Mesangial cell (primary cell): ENCODE results near the gene SLC6A17. TPM values are rescaled to one million over a fixed set of nuclear protein-coding genes. Genes with fewer than 3 reads are reported as not detected.

Source experiments
- total RNA-seq: library from RNA; depleted of rRNA; stranded (reverse); fragments of >200 nt; gene quantifications from 2 replicates; pipeline ENCODE4 v1.2.3, GENCODE V29; 2015

Gene SLC6A17
- under 0.01 TPM in 2 replicates for total RNA-seq

DNA sequence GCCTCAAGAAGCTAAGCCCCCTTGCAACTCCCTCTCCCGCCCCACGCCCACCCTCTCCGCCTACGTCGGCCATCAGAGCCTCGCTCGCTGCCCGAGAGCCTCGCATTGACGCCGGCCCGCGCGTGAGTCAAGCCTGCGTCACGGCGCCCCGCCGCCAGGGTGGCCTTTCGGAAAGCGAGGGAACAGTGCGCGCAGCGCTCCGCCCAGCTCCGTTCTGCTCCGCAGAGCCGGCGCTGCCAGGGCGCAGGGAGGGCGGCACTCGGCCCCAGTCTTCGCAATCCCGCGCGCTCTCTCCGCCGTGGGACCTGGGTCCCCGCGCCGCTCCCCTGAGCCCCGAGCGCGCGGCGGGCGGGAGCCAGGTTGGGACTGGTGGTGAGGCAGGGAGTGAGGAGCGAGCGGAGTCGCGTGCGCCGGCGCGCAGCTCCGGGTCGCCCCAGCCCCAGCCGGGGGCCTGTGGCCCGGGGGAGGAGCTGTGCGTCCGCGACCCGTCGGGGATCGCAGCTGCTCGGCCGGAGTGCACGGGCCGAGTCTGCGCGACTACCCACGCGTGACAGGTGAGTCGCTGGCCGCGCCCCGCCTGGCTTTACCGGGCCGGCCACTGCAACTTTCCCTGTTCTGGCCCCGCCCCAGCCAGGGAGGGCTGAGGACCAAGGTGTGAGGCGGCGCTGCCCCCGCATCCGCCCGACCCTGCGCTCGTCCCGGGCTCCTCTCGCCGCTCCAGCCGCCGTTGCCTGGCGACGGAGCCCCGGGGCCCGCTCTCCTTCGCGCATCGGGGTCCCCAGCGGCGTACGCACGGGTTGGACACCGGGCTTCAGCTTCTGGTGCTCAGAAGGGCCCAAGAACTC is at the start of gene SLC6A17:
TSS of gene SLC6A17 (plus strand) at position 165 of the 845 bp plus-strand sequence. CDS start 16,436 bp downstream, outside the sequence.

DNA sequence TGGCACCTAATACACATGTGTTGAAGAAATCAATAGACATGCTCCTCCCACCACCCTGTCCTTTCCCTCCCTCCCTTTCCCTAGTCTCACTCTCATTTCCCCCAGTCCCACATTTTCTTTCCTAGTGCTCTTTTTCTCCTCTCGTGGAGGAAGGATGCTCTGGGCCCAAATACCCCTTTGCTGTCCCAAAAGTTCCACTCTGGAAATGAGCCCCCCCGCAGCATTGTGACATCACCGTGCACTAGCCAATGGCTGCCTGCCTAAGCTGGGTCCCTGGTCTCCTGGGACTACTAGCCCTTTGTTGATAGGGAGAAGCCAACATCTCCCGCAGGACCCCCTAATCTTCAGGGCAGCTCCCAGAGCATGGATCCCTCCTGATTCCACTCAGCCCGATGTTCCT is 38.2 kb upstream of the SLC6A17 start, which contains the start of gene UBL4B:
TSS of gene UBL4B (plus strand) at position 301 of the 400 bp plus-strand sequence. CDS start at position 393, 92 bp downstream.

GRCh38 chr1:110209715-110210603 is 59.7 kb downstream of the SLC6A17 start, which contains the start of gene KCNC4:
KCNC4 (plus strand) TSS chr1:110210314; CDS start chr1:110211500, 1,186 bp downstream.

Other genes starting within 250 kb of the SLC6A17 start
- gene CSF1, start 239.6 kb upstream of the SLC6A17 start, total RNA-seq, result 16.1 and 22.7 TPM in 2 replicates
- gene AHCYL1, start 165.7 kb upstream of the SLC6A17 start, total RNA-seq, result 43.5 and 64.5 TPM in 2 replicates
- 25.9 and 32.6 TPM in 2 replicates for gene STRIP1, start 115.9 kb upstream of the SLC6A17 start, total RNA-seq
- not detected in 2 replicates for gene ALX3, start 79.8 kb upstream of the SLC6A17 start, total RNA-seq
- gene UBL4B, start 38.1 kb upstream of the SLC6A17 start, total RNA-seq, result not detected in 2 replicates
- 1.6 and 4.1 TPM in 2 replicates for gene KCNC4, start 59.8 kb downstream of the SLC6A17 start, total RNA-seq
- gene RBM15, start 188.9 kb downstream of the SLC6A17 start, total RNA-seq, result 26.1 and 27.4 TPM in 2 replicates
- gene SLC16A4, start 240.5 kb downstream of the SLC6A17 start, total RNA-seq, result 5.2 and 29.3 TPM in 2 replicates